Middle frontal gyrus (tissue), 1 donor: Measurements from ENCODE around the gene RAI2.
"Not testable (repeated sequence)": the region's sequence is repeated elsewhere in the genome, so short reads cannot be mapped to it uniquely, and the experiment has no call there.

Experiments used
- DNase-seq: peaks from one replicate; pipeline ENCODE4 v3.0.0-alpha.2; 2015; ENCODE audit warnings: low spot score; ENCODE audit errors: extremely low spot score

The RAI2 gene

DNA sequence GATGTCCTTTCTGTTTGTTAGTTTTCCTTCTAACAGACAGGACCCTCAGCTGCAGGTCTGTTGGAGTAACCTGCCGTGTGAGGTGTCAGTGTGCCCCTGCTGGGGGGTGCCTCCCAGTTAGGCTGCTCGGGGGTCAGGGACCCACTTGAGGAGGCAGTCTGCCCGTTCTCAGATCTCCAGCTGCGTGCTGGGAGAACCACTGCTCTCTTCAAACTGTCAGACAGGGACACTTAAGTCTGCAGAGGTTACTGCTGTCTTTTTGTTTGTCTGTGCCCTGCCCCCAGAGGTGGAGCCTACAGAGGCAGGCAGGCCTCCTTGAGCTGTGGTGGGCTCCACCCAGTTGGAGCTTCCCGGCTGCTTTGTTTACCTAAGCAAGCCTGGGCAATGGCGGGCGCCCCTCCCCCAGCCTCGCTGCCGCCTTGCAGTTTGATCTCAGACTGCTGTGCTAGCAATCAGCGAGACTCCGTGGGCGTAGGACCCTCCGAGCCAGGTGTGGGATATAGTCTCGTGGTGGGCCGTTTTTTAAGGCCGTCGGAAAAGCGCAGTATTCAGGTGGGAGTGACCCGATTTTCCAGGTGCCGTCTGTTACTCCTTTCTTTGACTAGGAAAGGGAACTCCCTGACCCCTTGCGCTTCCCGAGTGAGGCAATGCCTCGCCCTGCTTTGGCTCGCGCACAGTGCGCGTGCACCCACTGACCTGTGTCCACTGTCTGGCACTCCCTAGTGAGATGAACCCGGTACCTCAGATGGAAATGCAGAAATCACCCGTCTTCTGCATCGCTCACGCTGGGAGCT lies 74.3 kb downstream of the RAI2 start:
- DNase-seq: not testable (repeated sequence)

DNA sequence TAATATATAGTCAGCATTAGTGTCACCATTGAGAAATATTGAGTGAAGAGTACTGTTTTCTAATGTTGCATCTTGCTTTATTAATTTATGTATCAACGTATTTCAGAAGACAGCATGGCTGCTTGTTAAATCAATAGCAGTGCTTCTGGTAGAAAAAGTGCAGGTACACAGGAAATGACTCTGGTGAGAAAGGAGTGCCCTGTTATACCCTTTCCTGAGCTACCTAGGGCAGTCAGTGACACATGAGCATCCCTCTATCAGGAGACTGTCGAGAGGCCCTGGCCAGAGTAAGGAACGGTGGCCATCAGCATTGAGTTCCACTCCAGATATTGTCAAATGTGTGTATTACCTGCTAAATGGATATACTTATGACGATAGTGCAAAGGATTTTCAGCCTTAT lies 81.7 kb downstream of the RAI2 start:
- DNase-seq: no peak

DNA sequence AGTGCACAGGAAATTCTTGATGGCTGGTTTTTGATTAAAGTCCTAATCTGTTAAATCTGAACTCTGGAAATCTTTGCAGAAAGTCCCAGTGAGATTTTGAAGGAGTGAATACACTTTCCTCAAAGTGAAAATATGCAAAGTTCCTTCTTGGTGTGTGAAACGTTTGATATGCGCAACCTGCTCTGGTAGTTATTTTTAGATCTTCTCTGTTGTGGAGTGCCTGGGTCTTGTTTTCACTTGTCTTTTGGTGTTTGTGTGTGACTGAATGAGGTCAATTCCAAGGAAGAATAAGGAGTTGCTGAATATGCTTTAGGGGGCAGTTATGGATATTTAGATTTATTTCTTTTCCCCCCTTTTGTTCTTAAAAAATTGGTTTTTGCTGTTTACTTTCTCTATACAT lies 82.1 kb downstream of the RAI2 start:
- no peak for DNase-seq

DNA sequence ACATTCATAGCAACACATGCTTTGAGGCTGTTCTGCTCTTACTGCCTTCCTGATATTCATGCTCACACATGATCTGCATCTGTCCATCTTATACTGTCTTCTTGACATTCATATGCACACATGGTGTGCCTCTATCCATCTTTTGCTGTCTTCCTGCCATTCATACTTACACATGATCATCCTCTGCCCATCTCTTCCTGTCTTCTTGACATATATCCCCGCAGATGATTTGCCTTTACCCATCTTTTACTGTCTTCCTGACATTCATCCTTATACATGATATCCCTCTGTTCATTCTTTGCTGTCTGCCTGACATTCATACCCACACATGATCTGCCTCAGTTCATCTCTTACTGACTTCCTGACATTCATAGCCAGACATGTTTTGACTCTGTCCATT lies 87.0 kb downstream of the RAI2 start:
- DNase-seq: no peak

DNA sequence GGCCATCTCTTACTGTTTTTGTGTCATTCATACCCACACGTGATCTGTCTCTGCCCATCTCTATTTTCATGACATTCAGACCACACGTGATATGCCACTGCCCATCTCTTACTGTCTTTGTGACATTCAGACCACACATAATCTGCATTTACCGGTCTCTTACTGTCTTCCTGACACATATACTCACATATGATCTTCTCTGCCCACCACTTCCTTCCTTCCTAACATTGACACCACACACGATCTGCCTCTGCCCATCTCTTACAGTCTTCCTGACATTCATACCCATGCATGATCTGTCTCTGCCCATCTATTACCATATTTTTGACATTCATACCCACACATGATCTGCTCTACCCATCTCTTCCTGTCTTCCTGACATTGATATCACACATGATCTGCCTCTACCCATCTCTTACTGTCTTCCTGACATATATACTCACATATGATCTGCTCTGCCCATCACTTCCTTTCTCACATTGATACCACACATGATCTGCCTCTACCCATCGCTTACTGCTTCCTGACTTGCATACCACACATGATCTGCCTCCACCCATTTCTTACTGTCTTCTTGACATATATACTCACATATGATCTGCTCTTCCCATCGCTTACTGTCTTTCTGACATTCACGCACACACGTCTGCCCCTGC lies 87.7 kb downstream of the RAI2 start:
- DNase-seq: no peak

DNA sequence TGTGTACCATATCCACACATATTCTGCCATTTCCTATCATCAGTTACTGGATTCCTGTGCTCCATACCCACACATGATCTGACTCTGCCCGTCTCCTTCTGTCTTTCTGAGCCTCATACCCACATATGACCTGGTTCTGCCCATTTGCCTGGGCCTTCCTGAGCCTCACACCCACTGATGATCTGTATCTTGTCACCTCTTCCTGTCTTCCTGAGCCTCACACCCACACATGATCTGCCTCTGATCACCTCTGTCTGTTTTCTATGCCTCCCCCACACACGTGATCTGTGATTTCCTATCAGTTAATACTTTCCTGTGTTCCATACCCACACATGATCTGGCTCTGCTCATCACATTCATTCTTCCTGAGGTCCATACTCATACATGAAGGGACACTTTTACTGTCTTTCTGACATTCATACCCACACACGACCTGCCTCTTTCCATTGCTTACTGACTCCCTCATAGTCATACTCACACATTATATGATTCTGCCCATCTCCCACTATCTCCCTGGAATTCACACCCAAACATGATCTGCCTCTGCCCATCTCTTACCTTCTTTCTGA lies 91.3 kb downstream of the RAI2 start:
- no peak for DNase-seq

DNA sequence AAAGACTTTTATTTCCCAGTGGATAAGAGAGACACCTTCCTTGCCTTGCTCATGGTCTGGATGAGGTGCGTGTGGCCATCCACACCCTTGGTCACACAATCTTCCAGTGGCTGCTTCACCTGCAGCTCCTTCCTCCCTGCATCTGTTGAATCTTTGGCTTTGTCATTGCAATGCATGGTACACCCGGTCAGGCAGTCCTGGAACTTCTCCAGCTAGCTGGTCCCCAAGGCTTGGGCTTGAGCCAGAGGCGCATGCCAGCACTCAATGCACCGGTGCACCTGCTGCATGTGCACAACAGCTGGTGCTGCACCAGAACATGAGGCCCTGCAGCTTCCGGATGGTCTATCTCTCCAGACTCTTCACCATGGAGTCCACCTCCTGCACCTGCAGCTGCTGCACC lies 92.1 kb downstream of the RAI2 start:
- DNase-seq: no peak

DNA sequence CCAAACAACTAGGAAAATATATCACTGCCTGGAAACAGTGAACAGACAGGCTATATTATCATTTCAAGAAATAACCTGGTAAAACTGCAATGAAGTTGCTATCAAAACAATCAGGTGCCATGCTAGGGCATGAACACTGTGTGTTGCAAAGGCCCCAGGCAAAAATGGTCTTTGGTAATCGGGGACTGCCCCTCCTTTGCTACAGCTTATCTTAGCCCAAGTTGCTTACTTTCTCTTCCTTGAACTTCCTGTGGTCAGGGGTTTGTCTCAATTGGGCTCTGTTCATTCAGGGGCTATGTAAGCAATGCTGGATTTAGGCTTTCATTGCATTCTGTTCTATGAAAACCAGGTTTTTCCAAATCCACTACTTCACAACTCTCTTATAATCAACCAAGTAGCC lies 93.4 kb downstream of the RAI2 start:
- no peak for DNase-seq

DNA sequence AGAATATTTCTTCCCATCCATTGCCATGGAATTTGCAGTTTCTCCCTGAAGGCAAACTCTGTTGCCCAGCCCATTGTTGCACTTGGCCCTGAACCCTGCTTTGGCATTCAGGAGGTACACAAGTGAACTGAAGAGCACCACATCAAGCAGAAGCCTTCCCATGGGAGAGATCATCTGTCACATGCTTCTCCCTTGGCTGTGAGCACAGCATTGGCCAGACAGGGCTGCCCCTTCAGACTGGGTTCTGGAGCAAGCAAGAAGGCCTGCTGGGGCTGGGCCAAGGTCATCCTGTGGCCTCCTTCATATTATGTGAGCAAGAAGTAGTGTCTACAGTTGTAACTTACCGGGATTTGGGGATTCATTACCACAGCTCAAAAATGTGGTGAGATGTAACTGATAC lies 101.1 kb downstream of the RAI2 start:
- no peak for DNase-seq

DNA sequence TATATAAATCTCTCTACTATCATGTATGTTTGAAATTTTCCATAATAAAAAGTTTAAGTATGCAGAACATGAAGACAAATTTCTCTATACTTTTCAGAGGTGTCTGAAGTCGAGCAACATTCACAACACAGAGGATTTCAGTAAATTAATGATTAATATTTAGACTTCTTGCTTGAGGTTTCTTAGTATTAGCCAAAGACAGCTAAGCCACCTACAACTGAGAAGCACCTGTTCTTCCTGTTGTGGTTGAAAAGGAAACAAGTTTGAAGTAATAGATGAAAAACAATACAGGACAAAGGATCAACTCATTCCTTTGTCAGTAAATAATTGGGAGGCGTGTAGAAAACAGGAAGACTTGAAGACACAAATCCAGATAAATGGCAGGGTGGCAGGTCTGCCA lies 102.7 kb downstream of the RAI2 start:
- DNase-seq: no peak

DNA sequence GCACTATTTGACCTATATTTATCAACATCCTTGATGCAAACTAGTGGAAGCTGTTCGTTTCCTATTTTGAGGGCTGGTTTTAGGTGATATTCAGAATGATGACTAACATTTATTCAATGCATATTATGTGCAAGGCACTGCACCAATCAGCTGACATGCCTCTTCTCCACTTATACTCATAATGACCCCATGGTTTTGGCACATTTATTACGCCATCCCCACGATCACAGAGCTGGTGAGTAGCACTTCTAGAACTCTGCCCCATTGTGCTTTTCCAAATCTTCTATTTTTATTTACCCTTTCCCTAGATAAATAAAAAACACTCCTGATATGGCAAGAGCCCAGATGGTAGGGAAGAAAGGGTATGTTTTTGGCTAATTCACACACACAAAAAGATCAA lies 110.7 kb downstream of the RAI2 start:
- DNase-seq: no peak
